Hematopoietic multipotent progenitor cell treated with erythropoietin and hydrocortisone succinate and interleukin-3 and kit ligand, for 6 days (in vitro differentiated cells): ENCODE results near the gene PLA1A.

Experiments
- DNase-seq: peaks from one replicate; pipeline ENCODE4 v3.0.0-alpha.2; 2015

The PLA1A gene

DNA sequence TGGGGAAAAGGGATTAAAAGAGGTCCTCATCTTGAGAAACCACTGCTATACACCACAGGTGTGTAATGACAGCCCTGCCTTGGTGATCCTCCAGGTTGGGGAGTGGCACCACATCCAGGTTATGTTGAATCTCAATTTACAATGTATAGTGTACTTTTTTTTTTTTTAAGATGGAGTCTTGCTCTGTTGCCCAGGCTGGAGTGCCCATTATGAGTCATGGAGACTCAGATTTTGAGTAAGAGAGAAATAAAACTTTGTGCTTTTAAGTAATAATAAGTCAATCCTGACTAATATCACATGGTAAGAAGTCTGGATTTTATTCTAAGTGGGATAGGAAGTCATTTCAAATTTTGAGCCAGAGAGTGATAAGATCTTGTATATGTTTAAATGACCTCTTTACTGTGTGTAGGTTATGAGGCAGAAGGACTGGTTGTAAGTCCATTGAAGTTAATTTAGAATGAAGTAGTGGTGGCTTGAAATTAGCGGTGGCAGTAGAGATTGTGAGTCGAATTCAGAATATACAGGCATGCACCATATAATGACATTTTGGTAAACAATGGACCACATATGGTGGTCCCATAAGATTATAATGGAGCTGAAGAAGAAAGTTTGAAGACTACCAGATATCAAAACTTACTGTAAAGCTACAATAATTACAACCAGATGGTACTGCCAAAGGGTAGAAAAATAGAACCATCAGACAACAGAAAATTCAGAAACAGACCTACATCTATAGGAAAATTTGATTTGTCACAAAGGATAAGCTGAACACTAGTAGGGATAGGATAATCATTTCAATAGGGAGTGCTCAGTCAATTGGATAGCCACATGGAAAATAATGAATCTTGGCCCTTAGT is 42.0 kb downstream of the PLA1A start:
- no peak for DNase-seq

- no peak for DNase-seq
Observed at GRCh38 chr3:119641416-119641815, 43.7 kb downstream of the PLA1A start.

DNA sequence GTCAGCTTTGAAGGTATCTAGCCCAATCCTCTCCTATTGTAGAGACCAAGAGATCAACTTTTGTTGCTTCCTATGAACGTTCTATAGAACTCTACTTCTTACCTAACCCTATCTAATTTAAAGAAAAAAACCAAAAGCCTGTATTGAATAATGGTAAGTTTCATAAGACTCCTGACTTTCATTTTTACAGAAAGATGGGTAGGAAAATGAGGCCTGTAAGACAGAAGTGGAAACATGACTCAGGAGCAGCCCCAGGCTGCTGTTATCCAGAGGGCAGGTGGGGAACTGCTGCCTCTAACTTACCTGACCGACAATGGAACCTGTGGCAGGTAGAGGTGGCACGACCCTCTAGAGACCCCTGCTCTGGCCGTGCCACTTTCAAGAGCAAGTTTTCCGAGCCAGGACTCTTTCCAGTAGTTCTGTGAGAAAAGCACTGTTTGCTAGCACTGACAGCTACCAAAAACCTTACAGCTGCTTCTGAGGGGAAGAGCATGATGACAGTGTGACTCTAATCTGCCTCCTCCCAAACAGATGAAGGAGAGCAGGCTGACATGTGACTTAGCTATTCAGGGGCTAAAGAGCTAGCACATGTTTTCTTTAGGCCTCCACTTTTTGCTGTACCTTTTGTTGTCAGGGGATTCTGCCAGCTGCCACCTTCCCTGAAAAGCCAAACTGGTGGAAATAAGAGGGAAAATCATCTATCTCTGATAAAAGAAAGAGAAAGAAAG is 45.2 kb downstream of the PLA1A start:
- DNase-seq, result no peak

- DNase-seq, result no peak
Observed at GRCh38 chr3:119643528-119643927, 45.8 kb downstream of the PLA1A start.

- no peak for DNase-seq
Observed at GRCh38 chr3:119644481-119644880, 46.8 kb downstream of the PLA1A start.

- DNase-seq, result no peak
Observed at GRCh38 chr3:119645813-119646212, 48.1 kb downstream of the PLA1A start.

GRCh38 chr3:119647171-119647570 is 49.5 kb downstream of the PLA1A start:
- no peak for DNase-seq

DNA sequence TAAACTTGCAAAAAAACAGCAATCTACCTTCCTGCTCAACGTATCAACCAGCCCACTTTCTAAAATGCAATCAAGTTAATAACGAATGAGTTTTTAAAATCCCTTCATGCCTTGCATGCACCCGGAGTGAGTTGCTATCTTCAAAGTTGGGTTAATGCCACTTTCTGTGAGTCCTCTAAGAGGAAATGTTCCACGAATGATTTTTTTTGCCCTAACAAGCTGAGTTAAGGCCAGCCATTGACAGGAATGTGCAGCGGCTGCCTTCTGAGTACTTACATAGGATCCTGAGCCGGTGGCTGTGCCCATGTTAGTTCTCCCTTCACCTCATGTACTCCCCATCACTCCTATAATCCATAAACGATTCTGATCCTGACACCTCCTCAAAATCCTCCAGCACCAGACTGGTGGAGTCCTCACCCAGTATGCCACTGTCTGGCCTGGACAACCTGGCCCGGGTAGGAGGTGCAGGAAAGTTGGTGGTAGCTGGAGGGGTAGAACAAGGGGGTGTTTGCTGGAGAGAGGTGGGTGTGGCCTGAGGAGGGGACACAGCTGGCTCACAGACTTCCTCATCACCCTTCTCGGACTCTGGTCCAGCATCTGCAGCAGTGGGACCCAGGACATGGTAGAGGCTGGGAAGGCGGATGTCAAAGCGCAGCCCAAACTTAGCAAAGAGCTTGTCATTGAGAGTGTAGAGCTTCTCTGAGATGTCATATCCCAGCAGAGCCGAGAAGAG is 50.3 kb downstream of the PLA1A start:
- DNase-seq, result no peak

- peak; percentile 40 for DNase-seq
Observed at GRCh38 chr3:119649761-119650160, 52.1 kb downstream of the PLA1A start.

DNA sequence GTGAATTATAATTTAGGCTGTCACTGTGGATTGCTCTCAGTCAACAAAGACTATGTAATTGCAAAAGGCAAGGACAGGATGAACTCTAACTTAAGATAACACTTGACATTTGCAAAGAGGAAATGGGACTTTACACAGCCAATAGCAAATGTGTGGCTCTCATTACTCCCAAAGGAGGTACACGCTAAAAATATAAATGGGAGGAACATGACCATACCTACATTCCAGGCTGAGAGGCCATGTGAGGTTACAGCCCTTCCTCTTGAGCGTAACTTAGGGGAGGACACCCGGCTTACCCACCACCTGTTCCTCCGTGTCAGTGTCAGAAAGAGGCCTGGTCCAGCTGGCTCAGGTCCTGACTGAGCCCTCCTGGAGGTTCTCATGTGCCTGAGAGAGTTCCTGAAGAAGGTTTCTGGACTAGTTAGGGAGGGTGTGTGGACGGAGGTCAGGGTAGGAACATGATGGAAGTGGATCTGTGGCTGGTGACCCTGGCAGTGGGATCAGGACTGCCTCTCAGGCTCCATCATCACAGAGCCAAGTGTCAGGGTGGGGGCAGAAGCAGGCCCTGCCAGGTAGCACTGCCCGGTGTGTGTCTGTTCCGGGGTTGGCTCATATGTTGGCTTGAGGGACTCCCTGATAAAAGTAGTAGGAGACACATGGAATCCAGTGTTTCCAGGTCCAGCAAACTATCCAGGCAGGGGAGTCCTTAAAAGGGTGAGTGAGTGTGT is 54.8 kb downstream of the PLA1A start:
- no peak for DNase-seq

- DNase-seq, result peak; percentile 36
Observed at GRCh38 chr3:119653876-119654275, 56.2 kb downstream of the PLA1A start.

DNA sequence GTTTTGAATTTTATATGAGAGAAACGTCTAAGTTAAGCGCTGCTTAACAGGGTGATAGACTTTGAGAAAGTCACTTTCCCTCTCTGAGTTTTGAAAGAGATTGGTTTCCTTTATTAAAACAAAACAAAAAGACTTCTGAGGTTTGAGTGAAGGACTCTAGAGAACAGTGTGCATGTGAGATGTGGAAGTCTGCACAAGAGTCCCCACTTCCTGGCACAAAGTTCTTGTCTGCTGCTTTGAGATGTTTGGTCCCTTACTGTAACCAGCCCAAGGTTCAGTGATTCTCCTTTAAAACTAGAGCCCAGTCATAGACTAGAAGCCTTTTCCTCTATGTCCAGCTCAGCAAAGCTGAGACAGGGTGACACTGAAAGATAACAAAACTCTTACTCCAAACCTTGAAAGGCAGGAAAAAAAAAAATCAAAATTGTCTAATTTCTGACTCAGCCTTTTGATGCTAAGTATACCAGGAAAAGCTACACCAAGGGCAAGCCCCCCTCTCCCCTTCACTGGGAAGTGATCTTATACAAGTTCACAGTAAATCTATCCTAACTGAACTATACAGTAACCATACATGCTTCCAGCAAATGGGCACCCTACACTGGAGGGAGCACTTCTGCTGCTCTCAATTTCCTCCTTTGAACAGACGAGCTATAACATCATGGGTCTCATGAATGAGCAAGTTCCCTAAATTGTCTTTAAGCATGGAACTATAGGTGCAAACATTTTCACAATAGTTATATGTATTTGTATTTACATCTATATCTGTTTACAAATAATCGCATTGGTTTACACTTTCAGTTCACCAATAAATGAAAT is 60.4 kb downstream of the PLA1A start:
- DNase-seq, result no peak

DNA sequence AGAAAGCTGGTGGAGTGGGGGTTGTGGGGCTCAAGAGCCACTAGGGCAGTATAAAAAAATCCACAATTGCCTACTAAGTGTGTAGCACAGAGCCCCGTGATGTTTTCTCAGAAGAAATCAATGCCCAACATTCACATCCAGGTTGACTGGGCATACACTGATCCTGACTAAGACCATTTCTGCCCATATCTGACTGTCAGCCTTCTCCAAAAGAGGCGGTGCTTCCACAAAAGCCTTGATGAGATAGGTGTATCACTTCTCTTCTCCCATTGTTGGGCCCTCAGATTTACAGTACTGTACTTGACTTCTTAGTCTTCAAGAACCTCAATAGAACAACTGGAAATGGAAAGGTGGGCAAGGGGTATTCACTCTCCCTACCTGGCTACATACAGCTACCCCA is 61.3 kb downstream of the PLA1A start:
- no peak for DNase-seq

GRCh38 chr3:119659606-119660291 is 62.1 kb downstream of the PLA1A start:
- no peak for DNase-seq

- no peak for DNase-seq
Observed at GRCh38 chr3:119660474-119661440, 63.1 kb downstream of the PLA1A start, which contains the start of gene POPDC2. POPDC2 (minus strand) TSS chr3:119660589; CDS start chr3:119660423, 166 bp downstream.

DNA sequence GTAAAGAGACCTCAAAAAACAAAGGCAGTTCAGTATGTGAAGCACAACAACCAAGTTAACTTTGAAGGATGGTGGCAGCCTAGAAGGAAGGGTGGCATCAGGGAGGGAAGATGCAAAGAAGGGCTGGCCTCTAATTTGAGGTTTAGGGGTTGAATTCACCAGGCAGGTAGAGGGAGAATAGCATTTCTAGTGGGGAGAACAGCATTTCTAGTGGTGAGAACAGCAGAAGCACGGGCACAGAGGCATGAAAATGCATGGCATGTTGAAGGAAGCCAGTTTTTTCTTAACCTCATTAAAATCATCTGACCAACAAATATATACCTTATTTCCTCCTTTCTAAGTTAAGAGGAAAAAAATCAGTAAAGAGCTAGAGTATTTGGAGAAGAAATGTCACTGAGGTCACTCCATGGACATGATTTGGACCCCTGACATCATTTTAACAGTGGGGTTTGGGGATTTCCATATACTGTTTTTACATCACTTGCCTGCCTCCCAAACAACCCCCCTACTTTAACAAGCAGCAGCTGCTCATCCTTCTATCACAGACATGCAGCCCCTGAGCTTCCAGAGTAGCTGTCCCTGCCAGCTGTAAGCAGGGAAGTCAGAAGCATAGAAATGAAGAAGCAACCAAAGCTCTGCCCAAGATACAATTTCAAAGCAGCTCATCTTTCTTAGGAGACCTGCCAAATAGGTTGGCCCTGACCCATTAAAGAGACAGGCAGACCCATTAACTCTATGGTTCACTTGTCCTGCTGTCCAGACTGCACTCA is 65.1 kb downstream of the PLA1A start:
- no peak for DNase-seq

GRCh38 chr3:119663885-119664284 is 66.2 kb downstream of the PLA1A start:
- no peak for DNase-seq

DNA sequence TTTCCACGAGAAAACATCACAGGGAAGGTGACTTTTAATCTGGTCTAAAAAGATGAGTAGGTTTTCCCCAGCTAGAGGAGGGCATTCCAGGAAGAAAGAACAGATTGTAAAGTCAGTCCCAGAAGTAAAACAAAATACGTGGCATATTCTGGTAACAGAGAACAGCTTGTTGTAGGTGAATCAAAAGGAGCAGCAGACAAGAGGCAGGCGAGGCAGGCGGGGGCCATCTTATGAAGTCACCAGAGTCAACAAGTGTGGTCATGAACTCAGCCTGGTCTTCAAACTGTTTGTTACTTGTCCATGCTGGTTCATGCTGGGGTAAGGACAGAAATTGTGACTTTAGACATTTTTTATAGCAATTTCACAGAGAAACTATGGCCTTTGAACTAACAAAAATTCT is 66.7 kb downstream of the PLA1A start:
- no peak for DNase-seq

DNA sequence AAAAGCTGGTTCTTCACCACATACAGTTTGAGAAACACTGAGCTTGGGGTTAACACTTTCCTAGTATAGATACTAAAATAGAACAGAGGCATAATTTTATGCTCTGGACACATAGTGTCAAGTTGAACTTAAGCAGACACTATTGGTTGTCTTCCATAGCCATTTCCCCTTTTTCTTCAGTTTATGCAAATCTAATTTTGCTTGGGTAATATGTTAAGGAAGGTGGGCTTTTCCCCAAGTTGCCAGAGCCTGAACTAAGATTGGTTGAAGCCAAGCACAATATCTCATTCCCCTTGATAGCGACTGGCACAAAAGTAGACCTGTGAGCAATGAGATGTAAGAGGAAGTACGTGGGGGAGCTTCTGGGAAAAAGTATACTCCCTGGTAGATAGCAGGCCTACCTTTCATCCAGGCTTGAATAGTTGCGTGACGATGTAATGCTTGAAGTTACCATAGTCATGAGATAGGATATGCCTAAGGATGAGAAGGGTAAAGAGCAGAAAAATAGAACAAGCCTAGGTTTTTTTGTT is 67.2 kb downstream of the PLA1A start:
- DNase-seq, result no peak
